Colonic mucosa (tissue), 4 donors: ENCODE results near the gene FOXO6. TPM values are rescaled to one million over a fixed set of nuclear protein-coding genes. Genes with fewer than 3 reads are reported as not detected.

Experiments
- DNase-seq: peaks from one replicate; pipeline ENCODE4 v3.0.0-alpha.2; 2020
- H3K27ac ChIP-seq: fragments of 200-600 bp; one replicate; pipeline ENCODE4 v1.8.0; 2021
- H3K27me3 ChIP-seq: fragments of 200-600 bp; one replicate; pipeline ENCODE4 v1.8.0; 2021
- H3K36me3 ChIP-seq: fragments of 200-600 bp; one replicate; pipeline ENCODE4 v1.8.0; 2021
- H3K4me1 ChIP-seq: fragments of 200-600 bp; one replicate; pipeline ENCODE4 v1.8.0; 2021; ENCODE audit warnings: mild to moderate bottlenecking
- H3K4me3 ChIP-seq: fragments of 200-600 bp; one replicate; pipeline ENCODE4 v1.8.0; 2021
- H3K9ac ChIP-seq, 2 donors: one replicate each; pipeline ENCODE4 v1.7.0; 2013; ENCODE audit warnings: control low read depth in 2 of 2, low read depth in 2 of 2, low read length in 2 of 2
- H3K9me3 ChIP-seq: fragments of 200-600 bp; one replicate; pipeline ENCODE4 v1.8.0; 2021
- intact Hi-C: fragments of 100-400 bp; cut with DNase I; formaldehyde crosslinking; loops from one replicate; pipeline ENCODE4 v1.14.1; 2022
- total RNA-seq, 2 donors: library from RNA; stranded (reverse); fragmentation: NEBNext Ultra II Directional in 1 of 2; extraction: Animal tissue kit (Norgen Biotek cat#: 25700) in 1 of 2; gene quantifications; one replicate each; pipeline ENCODE4 v1.2.1, GENCODE V29; 2021
- TF ChIP-seq, protein P1 (sequence below): fragments of 200-600 bp; IDR thresholded peaks from one replicate; pipeline ENCODE4 v1.8.0; 2022; ENCODE audit warnings: antibody characterized with exemption, mild to moderate bottlenecking
- donor health status: healthy.
- donor health status: DM: no; HTN: no; CAD: no.
- donor health status: DM: no; HTN: no; CAD: no.

FOXO6 gene
- total RNA-seq, 2 donors from 2014 or later: 0.56 to 0.59 TPM

- no peak for DNase-seq
These were observed 33.1 kb downstream of the FOXO6 start for GRCh38 chr1:41394369-41394744.

DNA sequence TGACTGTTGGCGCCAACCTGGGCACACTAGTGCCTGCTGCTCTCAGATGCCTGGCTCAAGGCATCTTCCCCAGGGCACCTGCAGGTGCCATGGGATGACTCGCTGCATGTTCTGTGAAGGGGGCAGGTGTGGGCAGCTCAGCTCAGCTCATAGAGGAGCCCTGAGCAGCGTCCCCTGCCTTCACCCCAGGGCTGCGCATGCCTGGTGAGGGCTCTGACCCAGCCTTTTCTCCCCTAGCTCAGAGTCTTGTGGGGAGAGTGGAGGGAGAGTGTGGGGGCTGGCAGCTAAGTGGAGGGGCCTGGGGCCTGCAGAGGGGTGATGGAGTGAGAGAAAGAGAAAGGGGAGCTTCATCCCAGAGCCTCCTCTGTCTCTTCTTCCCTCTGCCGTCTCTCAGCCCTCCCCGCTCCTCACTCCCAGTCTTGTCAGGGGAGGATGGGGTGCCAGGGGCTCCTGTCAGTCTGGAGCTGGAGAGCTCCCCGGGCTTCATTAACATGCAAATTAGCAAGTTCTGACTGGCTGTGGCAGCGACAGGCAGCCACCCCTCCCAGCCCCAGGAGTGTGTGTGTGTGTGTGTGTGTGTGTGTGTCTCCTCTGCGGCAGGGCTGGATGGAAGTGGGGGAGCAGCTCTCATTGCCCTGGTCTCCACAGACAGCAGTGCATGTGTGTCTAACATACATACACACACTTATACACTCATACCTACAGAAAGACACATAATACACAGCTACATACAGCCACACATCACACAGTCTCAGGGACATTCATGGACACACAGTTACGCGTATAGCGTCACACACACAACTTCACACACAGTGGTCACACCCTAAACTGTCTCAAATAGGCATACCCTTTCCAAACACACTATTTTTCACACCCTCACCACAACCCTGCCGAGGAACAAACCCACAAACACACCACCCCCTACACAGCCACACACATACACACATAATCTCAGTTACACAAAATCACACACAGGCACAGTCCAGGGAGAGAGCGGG, 34.0 kb downstream of the FOXO6 start:
- Histone ChIP-seq H3K36me3 (no peaks in the 10 kb centered on the region), H3K9ac (no peak overlapping the region), H3K27me3 (no peaks in the 10 kb centered on the region), H3K4me1 (no peaks in the 10 kb centered on the region), H3K4me3 (no peak overlapping the region), H3K9me3 (no peaks in the 10 kb centered on the region), H3K27ac (no peak overlapping the region)
- intact Hi-C loops: no loop called here
- TF ChIP-seq, protein P1, sequence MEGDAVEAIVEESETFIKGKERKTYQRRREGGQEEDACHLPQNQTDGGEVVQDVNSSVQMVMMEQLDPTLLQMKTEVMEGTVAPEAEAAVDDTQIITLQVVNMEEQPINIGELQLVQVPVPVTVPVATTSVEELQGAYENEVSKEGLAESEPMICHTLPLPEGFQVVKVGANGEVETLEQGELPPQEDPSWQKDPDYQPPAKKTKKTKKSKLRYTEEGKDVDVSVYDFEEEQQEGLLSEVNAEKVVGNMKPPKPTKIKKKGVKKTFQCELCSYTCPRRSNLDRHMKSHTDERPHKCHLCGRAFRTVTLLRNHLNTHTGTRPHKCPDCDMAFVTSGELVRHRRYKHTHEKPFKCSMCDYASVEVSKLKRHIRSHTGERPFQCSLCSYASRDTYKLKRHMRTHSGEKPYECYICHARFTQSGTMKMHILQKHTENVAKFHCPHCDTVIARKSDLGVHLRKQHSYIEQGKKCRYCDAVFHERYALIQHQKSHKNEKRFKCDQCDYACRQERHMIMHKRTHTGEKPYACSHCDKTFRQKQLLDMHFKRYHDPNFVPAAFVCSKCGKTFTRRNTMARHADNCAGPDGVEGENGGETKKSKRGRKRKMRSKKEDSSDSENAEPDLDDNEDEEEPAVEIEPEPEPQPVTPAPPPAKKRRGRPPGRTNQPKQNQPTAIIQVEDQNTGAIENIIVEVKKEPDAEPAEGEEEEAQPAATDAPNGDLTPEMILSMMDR: no peak
- DNase-seq: no peak

More at GRCh38 chr1:41394369-41394744, 33.1 kb downstream of the FOXO6 start:
- Histone ChIP-seq H3K27me3 (no peaks in the 10 kb centered on the region), H3K9me3 (no peaks in the 10 kb centered on the region), H3K4me3 (no peak overlapping the region), H3K9ac (no peak overlapping the region), H3K36me3 (no peaks in the 10 kb centered on the region), H3K4me1 (no peaks in the 10 kb centered on the region), H3K27ac (no peak overlapping the region)
- TF ChIP-seq, protein P1: no peak
- intact Hi-C loops: no loop called here

DNA sequence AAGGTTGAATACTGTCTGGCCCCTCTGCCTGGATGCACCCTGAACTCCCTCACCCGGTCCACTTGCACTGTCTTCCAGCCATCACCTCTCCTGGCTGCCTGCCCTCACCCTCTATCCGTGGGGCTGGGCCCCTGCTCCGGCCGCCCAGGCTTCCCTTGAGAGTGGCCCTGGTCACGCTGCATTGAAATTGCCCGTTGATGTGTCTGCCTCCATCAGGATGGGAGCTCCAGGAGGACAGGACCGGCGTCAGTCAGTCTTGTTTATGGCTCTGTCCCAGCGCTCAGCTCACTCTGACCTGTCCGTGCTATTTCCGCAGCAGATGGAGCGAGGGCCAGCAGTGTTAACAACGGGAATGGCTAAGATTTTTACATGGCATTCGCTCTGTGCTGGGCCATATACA, 34.9 kb downstream of the FOXO6 start:
- H3K27me3 ChIP-seq: no peaks in the 10 kb centered on the region
- H3K4me3 ChIP-seq: no peak overlapping the region
- H3K9me3 ChIP-seq: no peaks in the 10 kb centered on the region
- TF ChIP-seq, protein P1: no peak
- H3K36me3 ChIP-seq: no peaks in the 10 kb centered on the region
- no peaks in the 10 kb centered on the region for H3K4me1 ChIP-seq
- H3K9ac ChIP-seq: no peak overlapping the region
- H3K27ac ChIP-seq: no peak overlapping the region
- intact Hi-C loops: no loop called here
- DNase-seq: no peak

GRCh38 chr1:41397020-41397419, 35.8 kb downstream of the FOXO6 start:
- intact Hi-C loops: no loop called here
- H3K27me3 ChIP-seq: no peaks in the 10 kb centered on the region
- no peaks in the 10 kb centered on the region for H3K9me3 ChIP-seq
- H3K4me1 ChIP-seq: no peaks in the 10 kb centered on the region
- H3K4me3 ChIP-seq: no peak overlapping the region
- DNase-seq: no peak
- H3K9ac ChIP-seq: no peak overlapping the region
- no peaks in the 10 kb centered on the region for H3K36me3 ChIP-seq
- H3K27ac ChIP-seq: no peak overlapping the region
- TF ChIP-seq, protein P1: no peak

GRCh38 chr1:41397753-41398330, 36.6 kb downstream of the FOXO6 start:
- H3K27ac ChIP-seq: no peak overlapping the region
- intact Hi-C loops: no loop called here
- H3K9me3 ChIP-seq: no peaks in the 10 kb centered on the region
- H3K4me3 ChIP-seq: no peak overlapping the region
- H3K9ac ChIP-seq: no peak overlapping the region
- TF ChIP-seq, protein P1: no peak
- no peaks in the 10 kb centered on the region for H3K4me1 ChIP-seq
- no peaks in the 10 kb centered on the region for H3K27me3 ChIP-seq
- H3K36me3 ChIP-seq: no peaks in the 10 kb centered on the region
- DNase-seq: no peak
